Panc1 (cell line): ENCODE results near the gene LGALS14. TPM values are rescaled to one million over a fixed set of nuclear protein-coding genes. Genes with fewer than 3 reads are reported as not detected.
"Not testable (repeated sequence)": the region's sequence is repeated elsewhere in the genome, so short reads cannot be mapped to it uniquely, and the experiment has no call there.

Experiments
- ATAC-seq: fragments of 200-7000 bp; cut with Tn5 transposase; 2 replicates; pipeline ENCODE4 v1.9.1; 2020; ENCODE audit warnings: mild to moderate bottlenecking, moderate library complexity
- BruUV-seq: library from RNA; stranded (reverse); fragments of 400-500 nt; replicated peaks from 2 replicates; lab custom pipeline; 2021; lab: Mats Ljungman, UMichigan
- CTCF ChIA-PET: fragments of 300-600 bp; sonication (Branson Sonifier 250); formaldehyde crosslinking; loops from one replicate; lab custom pipeline; 2022; ENCODE audit warnings: antibody characterized with exemption; lab: Charles Lee
- POLR2A ChIA-PET: fragments of 300-600 bp; sonication (Branson Sonifier 250); formaldehyde crosslinking; loops from one replicate; lab custom pipeline; 2022; ENCODE audit warnings: antibody characterized with exemption; lab: Charles Lee
- DNase-seq: peaks from one replicate; pipeline ENCODE4 v3.0.0-alpha.2; 2010; ENCODE audit warnings: low read depth, low spot score
- H3K27ac ChIP-seq: 2 replicates; pipeline ENCODE4 v1.5.1; 2011; ENCODE audit warnings: mild to moderate bottlenecking, low read length, inconsistent platforms
- H3K27me3 ChIP-seq: fragments of 200-500 bp; sonication (Bioruptor generic); 2 replicates; pipeline ENCODE4 v1.6.0; 2014; ENCODE audit warnings: low read length, inconsistent platforms; ENCODE audit not compliant: control insufficient read depth, insufficient read depth
- H3K36me3 ChIP-seq: fragments of 200-500 bp; sonication (Bioruptor generic); 2 replicates; pipeline ENCODE4 v1.5.1; 2014; ENCODE audit warnings: inconsistent platforms, mild to moderate bottlenecking, low read length, moderate library complexity; ENCODE audit not compliant: control insufficient read depth, insufficient read depth
- H3K4me1 ChIP-seq: 2 replicates; pipeline ENCODE4 v1.5.1; 2011; ENCODE audit warnings: inconsistent platforms, mild to moderate bottlenecking, low read length, moderate library complexity; ENCODE audit not compliant: control insufficient read depth, insufficient read depth
- H3K4me3 ChIP-seq, 2 experiments: 2 replicates each; pipeline ENCODE4 v1.5.1; 2011 to 2012; ENCODE audit warnings: low read depth in 2 of 2, low read length in 2 of 2, mild to moderate bottlenecking in 2 of 2, inconsistent platforms in 1 of 2, moderate library complexity in 1 of 2
- H3K9me3 ChIP-seq: fragments of 200-500 bp; sonication (Bioruptor generic); 2 replicates; pipeline ENCODE4 v1.5.1; 2014; ENCODE audit warnings: low read depth, mild to moderate bottlenecking, inconsistent platforms, low read length, moderate library complexity; ENCODE audit not compliant: control insufficient read depth, insufficient read depth
- POLR2AphosphoS5 ChIP-seq: IDR thresholded peaks from 2 replicates; pipeline ENCODE4 v1.6.1; 2012; ENCODE audit warnings: mild to moderate bottlenecking, low read depth, low read length, moderate library complexity
- REST ChIP-seq, 2 experiments: IDR thresholded peaks; 2 replicates each; pipeline ENCODE4 v1.6.1; 2011 to 2012; ENCODE audit warnings: low read depth in 2 of 2, control low read depth in 1 of 2, low read length in 1 of 2, mild to moderate bottlenecking in 1 of 2, moderate library complexity in 1 of 2; ENCODE audit not compliant: insufficient read depth in 1 of 2
- SIN3A ChIP-seq: IDR thresholded peaks from 2 replicates; pipeline ENCODE4 v1.6.1; 2012; ENCODE audit warnings: low read depth, mild to moderate bottlenecking, low read length, moderate library complexity, borderline replicate concordance; ENCODE audit not compliant: insufficient read depth
- TCF7L2 ChIP-seq: IDR thresholded peaks from 2 replicates; pipeline ENCODE4 v1.6.1; 2011; ENCODE audit warnings: mild to moderate bottlenecking, low read depth, low read length, inconsistent platforms
- in situ Hi-C: cut with HindIII; loops from 2 replicates; pipeline ENCODE4 v1.10.0; 2016; ENCODE audit warnings: low sequenced_read_pairs, low pct_unique_long_range_greater_than_20kb
- intact Hi-C: fragments of 100-400 bp; cut with micrococcal nuclease; formaldehyde crosslinking; loops from one replicate; pipeline ENCODE4 v1.10.0; 2022; ENCODE audit not compliant: unreplicated experiment
- total RNA-seq: library from RNA; stranded (reverse); gene quantifications from one replicate; pipeline ENCODE4 v1.2.1, GENCODE V29; 2021; ENCODE audit not compliant: unreplicated experiment
- TF ChIP-seq, protein P1 (sequence below): fragments of 450-650 bp; IDR thresholded peaks from 2 replicates; pipeline ENCODE4 v1.5.1; 2017; ENCODE audit warnings: mild to moderate bottlenecking

The LGALS14 gene
- total RNA-seq, 1 experiment from 2014 or later, result not detected

GRCh38 chr19:39684267-39684666 lies 20.0 kb upstream of the LGALS14 start:
- Histone ChIP-seq H3K27me3 (peaks cover 46% of the 10 kb centered on the region), H3K4me3 (no peak overlapping the region)
- CTCF ChIA-PET, result interaction anchor here (1.4 kb wide), 1 partner anchor 12 kb away, joined by 5 read pairs; no protein-coding TSS in a partner anchor

GRCh38 chr19:39686739-39687138 lies 17.5 kb upstream of the LGALS14 start:
- TF ChIP-seq POLR2AphosphoS5, result no peak
- no peak for TF ChIP-seq SIN3A
- TF ChIP-seq REST (IDR thresholded peaks at IDR 0.05; ENCODE audit: insufficient read depth in 1 of 2, low read depth in 2 of 2, low read length in 1 of 2), result no peak
- no peak for TF ChIP-seq TCF7L2
- TF ChIP-seq, protein P1, sequence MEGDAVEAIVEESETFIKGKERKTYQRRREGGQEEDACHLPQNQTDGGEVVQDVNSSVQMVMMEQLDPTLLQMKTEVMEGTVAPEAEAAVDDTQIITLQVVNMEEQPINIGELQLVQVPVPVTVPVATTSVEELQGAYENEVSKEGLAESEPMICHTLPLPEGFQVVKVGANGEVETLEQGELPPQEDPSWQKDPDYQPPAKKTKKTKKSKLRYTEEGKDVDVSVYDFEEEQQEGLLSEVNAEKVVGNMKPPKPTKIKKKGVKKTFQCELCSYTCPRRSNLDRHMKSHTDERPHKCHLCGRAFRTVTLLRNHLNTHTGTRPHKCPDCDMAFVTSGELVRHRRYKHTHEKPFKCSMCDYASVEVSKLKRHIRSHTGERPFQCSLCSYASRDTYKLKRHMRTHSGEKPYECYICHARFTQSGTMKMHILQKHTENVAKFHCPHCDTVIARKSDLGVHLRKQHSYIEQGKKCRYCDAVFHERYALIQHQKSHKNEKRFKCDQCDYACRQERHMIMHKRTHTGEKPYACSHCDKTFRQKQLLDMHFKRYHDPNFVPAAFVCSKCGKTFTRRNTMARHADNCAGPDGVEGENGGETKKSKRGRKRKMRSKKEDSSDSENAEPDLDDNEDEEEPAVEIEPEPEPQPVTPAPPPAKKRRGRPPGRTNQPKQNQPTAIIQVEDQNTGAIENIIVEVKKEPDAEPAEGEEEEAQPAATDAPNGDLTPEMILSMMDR, result no peak
- DNase-seq (no peak), ATAC-seq (no peak)
- Histone ChIP-seq H3K9me3 (no peaks in the 10 kb centered on the region), H3K36me3 (no peaks in the 10 kb centered on the region), H3K27me3 (peaks cover 67% of the 10 kb centered on the region), H3K4me3 (no peak overlapping the region), H3K4me1 (no peaks in the 10 kb centered on the region), H3K27ac (no peak overlapping the region)
- BruUV-seq, result no TSS peak
- ChIA-PET POLR2A (interaction anchor here (0.6 to 0.7 kb wide), 2 partner anchors 25 to 246 kb away, joined by 7 to 11 read pairs; no protein-coding TSS in a partner anchor), CTCF (interaction anchor here (0.6 kb wide), 2 partner anchors 80 to 135 kb away, joined by 6 to 7 read pairs; no protein-coding TSS in a partner anchor)
- in situ Hi-C loops (no loop called here), intact Hi-C loops (no loop called here)

More at GRCh38 chr19:39684267-39684666, 20.0 kb upstream of the LGALS14 start:
- Histone ChIP-seq H3K9me3 (no peaks in the 10 kb centered on the region), H3K36me3 (no peaks in the 10 kb centered on the region), H3K4me1 (no peaks in the 10 kb centered on the region), H3K27ac (no peak overlapping the region)
- no peak for TF ChIP-seq POLR2AphosphoS5
- no peak for TF ChIP-seq REST (IDR thresholded peaks at IDR 0.05; ENCODE audit: insufficient read depth in 1 of 2, low read depth in 2 of 2, low read length in 1 of 2)
- TF ChIP-seq TCF7L2, result no peak
- TF ChIP-seq SIN3A, result no peak
- TF ChIP-seq, protein P1, result no peak
- in situ Hi-C loops, result no loop called here
- intact Hi-C loops, result no loop called here
- no peak for ATAC-seq
- BruUV-seq, result no TSS peak
- POLR2A ChIA-PET, result interaction anchor here (0.6 kb wide), 1 partner anchor 193 kb away, joined by 3 read pairs; no protein-coding TSS in a partner anchor
- DNase-seq, result no peak

DNA sequence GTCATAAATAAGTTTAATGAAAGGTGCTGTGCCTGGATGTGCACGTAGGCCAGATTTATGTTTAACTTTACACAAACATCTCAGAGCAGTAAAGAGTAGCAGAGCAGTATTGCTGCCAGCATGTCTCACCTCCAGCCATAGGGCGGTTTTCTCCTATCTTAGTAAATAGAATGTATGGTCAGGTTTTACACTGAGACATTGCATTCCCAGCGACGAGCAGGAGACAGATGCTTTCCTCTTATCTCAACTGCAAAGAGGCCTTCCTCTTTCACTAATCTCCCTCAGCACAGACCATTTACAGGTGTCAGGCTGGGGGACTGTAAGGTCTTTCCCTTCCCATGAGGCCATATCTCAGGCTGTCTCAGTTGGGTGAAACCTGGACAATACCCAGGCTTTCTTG lies 15.6 kb upstream of the LGALS14 start:
- H3K4me3 ChIP-seq, H3K4me1 ChIP-seq, DNase-seq, H3K9me3 ChIP-seq, POLR2A ChIA-PET, H3K27ac ChIP-seq, ATAC-seq, H3K36me3 ChIP-seq, CTCF ChIA-PET, in situ Hi-C loops, intact Hi-C loops, BruUV-seq: not testable (repeated sequence)
- peaks cover 74% of the 10 kb centered on the region for H3K27me3 ChIP-seq
